Astrocyte of the spinal cord (primary cell): Measurements from ENCODE around the gene TDRD15.
"Not testable (repeated sequence)": the region's sequence is repeated elsewhere in the genome, so short reads cannot be mapped to it uniquely, and the experiment has no call there.

Source experiments
- DNase-seq: peaks from one replicate; pipeline ENCODE4 v3.0.0; 2011; ENCODE audit warnings: low read depth, low spot score
- H3K4me3 ChIP-seq: 2 replicates; pipeline ENCODE4 v1.5.1; 2011; ENCODE audit warnings: low read depth, mild to moderate bottlenecking, low read length, moderate library complexity
- CTCF ChIP-seq: IDR thresholded peaks from 2 replicates; pipeline ENCODE4 v1.5.1; 2012; ENCODE audit warnings: low read depth, mild to moderate bottlenecking, low read length, inconsistent platforms
- in situ Hi-C: cut with HindIII; loops from 2 replicates; pipeline ENCODE4 v1.10.0; 2017; ENCODE audit warnings: low sequenced_read_pairs

TDRD15 gene

GRCh38 chr2:21135585-21135984, 11.8 kb downstream of the TDRD15 start:
- in situ Hi-C loops, result no loop called here
- DNase-seq, result no peak
- no peak for TF ChIP-seq CTCF
- no peak overlapping the region for H3K4me3 ChIP-seq

GRCh38 chr2:21142149-21142548, 18.4 kb downstream of the TDRD15 start:
- TF ChIP-seq CTCF, result no peak
- no peak for DNase-seq
- in situ Hi-C loops, result no loop called here
- H3K4me3 ChIP-seq, result no peak overlapping the region

- in situ Hi-C loops, result no loop called here
- no peak overlapping the region for H3K4me3 ChIP-seq
- no peak for DNase-seq
- TF ChIP-seq CTCF, result no peak
These were observed 22.9 kb downstream of the TDRD15 start for GRCh38 chr2:21146638-21147037.

DNA sequence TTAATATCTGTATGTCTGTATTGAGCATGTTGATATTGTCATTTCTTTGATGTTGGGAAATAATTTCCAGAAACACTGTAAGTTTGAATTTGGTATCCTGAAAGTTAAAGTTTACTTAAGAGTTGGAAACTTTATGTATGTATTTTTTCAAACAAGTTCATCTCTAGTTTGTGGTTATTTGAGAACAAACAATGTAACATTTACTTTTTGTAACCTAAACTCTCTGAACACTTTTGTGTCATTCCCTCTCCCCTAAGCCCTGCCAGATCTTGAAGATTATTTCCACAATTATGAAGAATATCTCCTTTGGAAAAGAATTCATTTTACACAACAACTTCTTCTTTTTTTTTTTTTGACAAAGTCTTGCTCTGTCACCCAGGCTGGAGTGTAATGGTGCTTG, 24.9 kb downstream of the TDRD15 start:
- DNase-seq, result no peak
- H3K4me3 ChIP-seq, result no peak overlapping the region
- in situ Hi-C loops, result no loop called here
- TF ChIP-seq CTCF, result no peak

GRCh38 chr2:21151234-21151633, 27.5 kb downstream of the TDRD15 start:
- DNase-seq, in situ Hi-C loops, H3K4me3 ChIP-seq: not testable (repeated sequence)

- no peak overlapping the region for H3K4me3 ChIP-seq
- DNase-seq, result no peak
- in situ Hi-C loops, result no loop called here
- TF ChIP-seq CTCF, result no peak
These were observed 31.8 kb downstream of the TDRD15 start for GRCh38 chr2:21155365-21156136.

DNA sequence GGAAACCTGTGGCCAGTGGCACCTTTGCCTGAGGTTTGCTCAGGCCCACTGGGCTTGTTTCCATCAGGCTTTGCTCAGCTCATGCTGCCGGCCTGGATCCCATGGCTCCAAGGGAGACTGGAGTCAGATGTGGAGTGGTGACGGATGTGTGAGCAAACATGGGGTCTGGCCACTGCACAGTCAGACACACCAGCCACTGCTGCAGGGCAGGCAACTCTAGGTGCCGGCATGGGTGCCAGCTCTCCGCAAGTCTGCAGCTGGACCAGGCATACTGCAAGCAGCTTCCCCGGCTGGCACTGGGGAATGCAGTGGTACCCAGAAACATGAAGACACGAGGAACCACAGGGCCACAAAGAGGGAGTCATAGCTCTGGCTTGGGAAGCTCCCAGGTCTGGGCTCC, 37.4 kb downstream of the TDRD15 start:
- no peak overlapping the region for H3K4me3 ChIP-seq
- in situ Hi-C loops, result no loop called here
- no peak for TF ChIP-seq CTCF

More for the DNA sequence above, 37.4 kb downstream of the TDRD15 start:
- no peak for DNase-seq
